GM15510 (cell line): ENCODE measurements around the gene PCARE.

Source experiments
- POLR2A ChIP-seq: IDR thresholded peaks from 3 replicates; pipeline ENCODE4 v1.6.1; 2011; ENCODE audit warnings: borderline replicate concordance; ENCODE audit not compliant: insufficient read length; ENCODE audit errors: extremely low read depth

Gene PCARE

DNA sequence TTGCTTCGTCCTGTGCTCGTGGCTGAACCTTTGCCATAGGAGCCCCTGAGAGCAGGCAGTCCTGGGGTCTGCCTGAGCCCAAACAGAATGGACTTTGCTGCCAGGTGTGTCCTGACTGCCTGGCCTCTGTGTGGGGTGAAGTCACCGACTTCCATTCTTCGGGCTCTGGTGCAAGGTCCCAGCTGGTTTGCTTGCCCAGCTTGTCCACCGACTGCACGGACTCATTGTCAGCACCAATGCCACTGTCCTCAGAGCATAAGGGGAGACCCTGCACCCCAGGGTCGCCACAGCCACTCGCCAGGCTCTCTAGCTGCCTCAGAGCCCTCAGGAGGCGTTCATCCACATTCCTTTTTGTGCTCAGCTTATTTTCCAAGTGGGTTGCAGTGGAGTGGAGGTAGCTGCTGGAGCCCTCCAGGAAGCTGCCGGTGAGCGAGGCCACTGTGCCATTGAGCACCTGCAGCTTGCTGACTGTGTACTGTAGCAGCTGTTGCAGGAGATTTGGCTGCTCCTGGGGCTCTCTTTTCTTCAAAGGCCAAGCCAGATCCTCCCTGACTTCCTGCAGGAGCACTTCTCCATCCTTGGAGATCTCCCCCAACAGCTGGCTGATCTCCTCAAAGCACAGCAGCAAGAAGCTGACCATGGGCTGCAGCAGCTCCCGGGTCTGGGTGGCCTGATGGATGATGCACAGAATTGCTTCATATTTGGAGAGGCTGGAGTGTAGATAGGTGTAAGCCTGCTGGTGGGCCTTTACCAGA is 1.2 kb downstream of the PCARE start:
- TF ChIP-seq POLR2A = no peak

DNA sequence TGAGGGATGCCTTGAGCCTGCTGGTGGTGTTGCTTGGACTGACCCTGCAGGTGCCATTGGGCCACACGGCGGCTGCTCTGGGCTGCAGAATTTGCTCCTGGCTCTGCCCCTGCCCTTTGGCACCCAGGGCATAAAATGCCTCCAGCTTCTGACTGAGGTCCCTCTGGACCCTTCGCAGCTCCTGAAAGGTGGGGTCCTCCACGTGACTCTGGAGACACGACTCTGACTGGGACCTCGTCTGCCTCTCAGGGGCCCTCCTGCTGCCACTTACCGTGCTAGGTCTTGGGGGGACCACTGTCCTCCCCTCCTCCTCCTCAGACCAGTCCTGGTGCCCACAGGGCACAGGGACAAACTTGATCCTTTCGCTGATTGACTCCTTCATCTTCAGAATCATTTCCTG is 2.1 kb downstream of the PCARE start:
- no peak for TF ChIP-seq POLR2A

DNA sequence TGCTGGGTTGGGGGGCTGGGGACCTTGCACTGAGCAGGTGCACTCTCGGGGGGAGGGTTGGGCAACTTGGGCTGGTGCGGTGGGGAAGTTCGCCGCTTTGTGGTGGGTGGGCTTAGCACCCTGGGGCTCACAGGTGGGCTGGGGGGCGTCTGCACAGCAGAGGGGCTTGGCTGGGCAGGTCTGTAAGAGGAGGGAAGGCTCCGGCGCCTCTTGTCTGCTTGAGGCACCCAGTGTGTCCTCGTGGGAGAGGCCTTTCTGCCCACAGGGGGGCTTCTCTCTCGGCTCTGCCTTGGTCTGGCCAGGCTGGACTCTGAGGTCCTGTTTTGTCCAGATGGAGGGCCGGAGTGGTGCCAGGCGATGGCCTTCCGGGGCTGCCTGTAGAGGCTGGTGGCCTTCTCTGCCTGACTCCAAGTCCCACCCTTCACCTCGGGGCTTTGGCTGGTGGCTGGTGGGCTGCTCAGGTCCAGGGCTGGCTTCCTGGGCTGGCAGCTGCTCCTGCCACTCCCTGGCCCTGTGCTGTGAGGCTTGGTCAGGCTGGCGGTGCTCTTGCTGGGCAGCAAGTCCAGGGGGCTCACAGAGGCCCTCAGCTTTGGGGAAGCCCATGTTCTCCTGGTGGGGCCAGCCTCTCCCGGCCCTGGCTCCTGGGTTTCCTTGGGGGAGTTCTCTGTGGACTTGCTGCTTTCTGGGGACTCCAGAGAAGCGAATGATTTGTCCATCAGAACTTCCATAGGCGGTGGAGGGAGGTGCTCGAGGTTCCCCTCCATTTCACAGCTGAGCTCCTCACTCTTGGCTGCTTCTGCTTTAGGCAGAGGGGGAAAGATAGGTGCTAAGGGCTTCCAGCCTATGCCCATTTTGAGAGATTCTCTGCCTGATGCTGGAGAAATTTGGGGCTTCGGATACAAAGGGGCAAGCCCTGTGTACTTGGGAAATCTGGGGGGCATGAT is 3.0 kb downstream of the PCARE start:
- TF ChIP-seq POLR2A = no peak

DNA sequence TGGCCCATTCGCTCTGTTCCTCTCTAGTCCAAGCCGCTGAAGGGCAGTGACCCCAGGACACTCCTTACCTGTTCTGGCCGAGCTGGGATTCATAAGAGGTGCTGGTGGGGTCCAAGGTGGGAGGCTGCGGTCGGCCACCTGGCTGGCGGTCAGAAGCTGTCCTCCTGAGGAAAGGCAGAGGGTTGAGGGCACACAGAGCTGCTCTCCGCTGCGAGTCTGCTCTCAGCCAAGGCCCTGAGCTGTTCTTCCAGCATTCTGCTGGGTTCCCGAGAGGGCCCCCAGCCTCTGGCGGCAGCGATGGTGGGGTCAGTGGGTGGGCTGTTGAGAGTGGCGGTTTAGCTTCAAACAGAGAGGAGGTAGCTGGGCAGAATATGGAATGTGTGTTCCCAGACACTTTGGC is 3.8 kb downstream of the PCARE start:
- TF ChIP-seq POLR2A = no peak

DNA sequence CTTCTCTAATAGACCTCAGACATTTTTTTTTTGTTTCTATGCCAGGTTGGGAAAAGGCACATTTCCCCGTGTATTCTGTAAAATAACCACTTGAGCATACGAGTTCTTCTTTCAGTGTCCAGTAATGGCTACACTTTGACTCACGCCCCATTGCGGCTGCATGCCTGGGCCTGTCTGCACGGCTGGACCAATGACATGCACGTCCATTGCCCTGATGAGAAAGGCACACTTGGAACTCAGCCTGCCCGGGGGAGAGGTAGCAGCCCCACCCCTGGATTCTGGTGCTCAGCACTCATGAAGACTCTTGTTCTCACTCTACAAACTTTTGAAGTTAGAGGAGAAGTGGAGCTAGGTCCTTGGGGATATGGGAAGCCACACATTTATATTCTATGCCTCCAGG is 5.8 kb downstream of the PCARE start:
- TF ChIP-seq POLR2A = no peak

DNA sequence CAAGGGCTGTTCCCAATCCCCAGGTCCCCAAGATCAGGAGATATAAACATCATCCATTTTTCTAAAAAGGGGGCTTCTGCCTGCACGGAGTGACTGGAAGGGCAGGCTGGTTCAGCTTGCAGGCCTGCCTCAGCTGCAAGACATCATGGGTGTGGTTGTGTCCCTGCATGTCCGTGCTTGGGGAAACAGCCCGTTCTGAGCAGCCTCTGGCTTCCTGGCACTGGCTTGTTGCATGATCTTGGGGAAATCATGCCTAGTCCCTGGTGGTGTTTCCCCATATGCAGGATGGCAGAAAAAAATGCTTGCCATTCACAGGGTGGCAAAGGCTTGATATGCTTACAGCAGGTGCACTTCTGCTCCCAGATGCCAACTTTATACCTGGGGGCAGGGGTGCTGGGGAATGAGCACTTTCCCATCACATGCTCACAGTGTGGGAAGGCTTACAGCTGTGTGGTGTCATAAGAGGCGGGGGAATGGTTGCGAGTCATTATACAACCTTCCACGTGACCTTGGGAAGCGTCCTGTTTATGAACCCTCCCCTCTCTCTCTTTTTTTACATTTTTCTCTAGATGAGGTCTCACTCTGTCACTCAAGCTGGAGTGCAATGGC is 7.2 kb downstream of the PCARE start:
- no peak for TF ChIP-seq POLR2A

DNA sequence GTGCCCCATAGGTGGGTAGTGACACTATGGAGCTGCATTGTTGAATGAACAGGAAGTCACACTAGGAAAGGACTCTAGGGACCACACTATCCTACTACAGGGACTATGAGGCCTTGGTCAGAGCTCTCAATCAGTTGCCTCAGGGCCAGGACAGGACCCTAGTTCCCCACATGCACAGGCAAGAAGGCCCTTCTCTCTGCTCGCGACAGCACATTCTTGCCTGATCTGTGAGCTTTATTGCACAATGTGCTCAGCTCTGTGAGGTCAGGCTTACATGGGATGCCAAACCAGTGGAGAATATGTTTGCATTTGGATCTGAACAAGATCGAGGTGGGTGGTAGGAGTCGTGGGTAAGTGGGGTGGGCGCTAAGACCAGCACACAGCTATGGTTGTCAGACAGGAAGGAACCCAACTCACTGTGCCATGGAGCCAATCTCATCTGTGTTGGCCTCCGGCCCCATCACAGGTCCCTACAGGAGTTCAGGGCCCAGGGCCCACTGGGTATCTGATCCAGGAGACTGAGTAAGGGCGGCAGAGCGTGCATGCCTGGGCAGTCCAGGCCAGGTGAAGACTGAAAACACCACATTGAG is 8.0 kb downstream of the PCARE start:
- TF ChIP-seq POLR2A = no peak

DNA sequence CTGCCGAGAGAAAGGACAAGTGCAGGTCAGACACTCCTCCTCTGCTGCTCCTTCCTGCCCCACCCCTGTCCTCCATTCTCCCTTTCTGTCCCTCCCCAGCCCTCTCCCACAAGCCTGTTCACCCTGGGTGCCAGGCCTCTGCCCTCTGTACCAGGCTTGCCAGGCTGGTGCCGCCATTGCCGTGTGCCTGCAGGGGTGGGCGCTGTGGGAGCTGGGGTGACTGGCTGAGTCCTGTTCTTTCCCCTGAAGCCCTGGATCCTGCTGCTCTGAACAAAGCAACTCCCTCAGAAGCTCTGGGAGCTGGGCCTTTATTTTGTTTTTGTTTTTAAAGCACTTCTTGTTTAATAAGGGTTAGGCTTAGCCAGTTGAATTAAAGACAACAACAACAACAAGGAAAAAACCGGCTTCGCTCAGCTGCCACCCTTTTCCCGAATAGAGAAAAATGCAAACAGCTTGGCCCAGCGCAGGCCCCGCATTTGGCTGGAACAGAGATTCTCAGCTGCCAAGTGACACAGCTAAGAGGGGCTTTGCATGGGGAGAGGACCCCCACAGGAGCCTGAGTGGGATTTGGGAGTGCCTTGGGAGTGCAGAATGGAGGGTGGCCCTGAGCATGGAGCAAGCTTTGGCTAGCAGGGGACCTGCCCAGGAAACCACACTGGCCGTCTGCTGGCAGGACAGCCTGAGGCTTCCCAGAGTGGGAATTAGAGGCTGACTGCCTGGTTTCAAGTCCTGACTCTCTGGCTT is 9.1 kb downstream of the PCARE start:
- TF ChIP-seq POLR2A = no peak

DNA sequence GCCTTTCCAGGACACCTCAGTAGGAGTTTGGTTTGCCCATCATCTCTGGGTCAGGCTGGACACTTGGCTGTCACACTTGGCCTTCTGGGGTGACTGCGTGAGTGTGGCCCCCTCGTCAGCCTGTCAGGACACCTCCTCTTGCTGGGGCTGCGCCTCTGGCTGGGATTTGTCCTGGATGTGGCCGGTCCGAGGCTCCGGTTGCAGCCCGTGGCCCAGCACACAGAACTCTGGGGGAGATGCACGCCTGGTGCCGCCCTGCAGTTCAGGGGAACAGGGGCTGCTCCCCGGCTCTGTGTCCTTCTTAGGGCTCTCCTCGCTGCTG is 9.6 kb downstream of the PCARE start:
- no peak for TF ChIP-seq POLR2A

DNA sequence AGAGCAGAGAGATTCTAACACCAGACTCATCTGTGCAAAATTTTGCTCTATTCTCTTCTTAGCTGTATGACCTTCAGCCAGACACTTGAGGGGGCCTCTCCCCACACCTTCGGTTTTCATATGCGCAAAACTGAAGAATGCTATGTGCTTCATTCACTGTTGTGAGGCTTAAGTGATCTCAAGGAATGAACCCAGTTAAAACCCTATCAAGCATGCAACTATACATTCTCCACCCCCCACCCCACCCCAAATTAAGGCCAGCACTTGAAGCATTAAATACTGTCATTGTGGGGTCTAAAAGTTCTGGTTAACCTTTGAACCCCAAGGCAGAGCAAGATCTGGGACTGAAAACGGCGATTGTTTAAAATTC is 10.0 kb downstream of the PCARE start:
- TF ChIP-seq POLR2A = no peak

DNA sequence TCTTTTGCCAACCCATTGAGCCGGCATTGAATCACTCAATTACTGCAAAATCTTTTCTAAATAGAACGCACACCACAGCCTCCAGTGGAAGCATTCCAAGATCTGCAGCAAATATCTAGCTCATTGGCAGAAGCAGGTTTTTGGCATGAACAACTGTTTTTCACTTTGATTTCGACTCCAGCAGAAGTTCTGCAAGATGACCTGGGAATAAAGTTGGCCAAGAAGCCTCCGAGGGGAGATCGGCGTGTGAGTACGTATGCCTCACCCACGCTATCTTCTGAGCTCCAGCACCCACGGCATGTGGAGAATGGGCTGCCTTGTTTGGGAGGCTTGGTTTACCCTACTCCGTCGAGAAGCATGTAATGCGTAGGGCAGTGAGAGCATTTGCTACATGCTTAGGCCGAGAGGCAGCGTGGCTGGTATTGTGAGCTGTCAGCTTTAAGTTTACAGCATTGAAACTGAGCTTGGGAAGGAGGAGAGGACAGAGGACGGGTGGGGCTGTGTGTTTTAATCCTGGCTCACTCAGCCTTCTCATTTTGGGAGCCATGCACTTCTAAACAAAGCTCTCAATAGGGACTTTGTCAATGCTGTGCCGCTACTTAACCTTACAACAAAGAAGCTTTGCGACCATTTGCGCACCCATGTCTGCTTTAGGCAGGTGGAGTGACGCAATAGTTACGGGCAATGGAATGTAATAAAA is 10.5 kb downstream of the PCARE start:
- TF ChIP-seq POLR2A = no peak

DNA sequence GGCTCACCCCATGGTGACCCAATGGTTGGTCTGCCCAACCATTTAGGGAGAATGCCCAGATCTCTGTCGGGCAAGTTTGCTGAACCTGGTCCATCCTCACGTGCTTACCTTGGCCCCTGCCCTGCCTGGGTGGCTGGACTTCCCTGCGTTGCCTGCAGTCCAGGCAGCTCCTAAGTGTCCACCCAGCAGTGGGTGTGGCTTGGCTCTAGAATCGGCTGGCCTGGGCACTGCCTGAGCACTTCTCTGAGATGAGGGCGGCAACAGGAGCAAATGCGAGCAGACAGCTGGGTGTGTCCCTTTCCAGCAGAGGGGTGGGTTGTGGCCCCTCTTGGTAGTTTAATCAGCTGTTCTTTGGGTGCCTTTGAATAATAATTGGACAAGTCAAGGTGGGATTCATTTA is 11.3 kb downstream of the PCARE start:
- no peak for TF ChIP-seq POLR2A

DNA sequence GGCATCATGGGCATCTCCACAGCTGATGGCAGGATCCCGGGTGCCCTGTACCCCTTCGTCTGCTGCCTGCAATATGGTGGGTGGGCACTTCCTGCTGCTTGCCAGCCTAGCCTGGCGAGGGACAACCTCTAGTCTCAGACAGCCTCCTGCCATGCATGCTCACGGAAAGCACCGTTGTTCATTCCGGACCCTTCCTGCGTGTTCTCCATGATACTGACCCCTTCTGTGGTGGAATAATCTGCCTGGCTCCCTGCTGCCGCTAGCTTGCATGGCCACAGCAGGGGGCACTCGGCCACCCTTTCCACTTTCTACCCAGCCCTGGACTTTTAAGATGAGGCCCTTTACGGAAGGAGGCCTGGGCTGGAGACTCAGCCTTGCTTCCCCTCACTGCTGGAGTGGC is 12.0 kb downstream of the PCARE start:
- TF ChIP-seq POLR2A = no peak

DNA sequence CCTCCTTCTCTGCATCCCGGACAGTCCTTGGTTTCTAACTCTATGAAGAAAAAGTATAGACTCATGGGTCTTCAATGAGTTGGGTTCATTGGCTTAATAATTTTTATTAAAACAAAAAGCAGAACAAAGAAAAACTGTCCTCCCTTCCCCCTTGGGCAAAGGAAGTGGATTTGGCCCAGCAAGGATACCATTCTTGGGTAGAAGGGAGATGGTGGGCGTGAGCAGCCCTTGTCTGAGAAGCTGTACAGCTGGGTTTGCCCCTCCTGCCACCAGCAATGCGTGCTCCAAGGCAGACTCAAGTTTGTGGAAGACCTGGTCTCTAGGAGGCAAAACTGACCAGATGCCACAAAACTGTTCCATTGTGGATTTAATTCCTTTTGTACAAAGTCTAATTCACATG is 12.7 kb downstream of the PCARE start:
- no peak for TF ChIP-seq POLR2A
